Activated T-cell treated with anti-CD3 and anti-CD28 coated beads for 1 hour (primary cell): ENCODE data around the gene MED25.

Source experiments
- DNase-seq: peaks from one replicate; pipeline ENCODE4 v3.0.0-alpha.2; 2020; ENCODE audit warnings: low read depth

The MED25 gene

GRCh38 chr19:49858088-49858985 is 40.2 kb downstream of the MED25 start:
- no peak for DNase-seq

GRCh38 chr19:49859682-49860335 is 41.7 kb downstream of the MED25 start:
- DNase-seq = no peak

GRCh38 chr19:49860336-49861102 is 42.4 kb downstream of the MED25 start:
- DNase-seq = no peak

- DNase-seq = no peak
Measured at GRCh38 chr19:49861107-49861506, 43.0 kb downstream of the MED25 start.

GRCh38 chr19:49861541-49862378 is 43.7 kb downstream of the MED25 start:
- no peak for DNase-seq

GRCh38 chr19:49862391-49863253 is 44.5 kb downstream of the MED25 start:
- DNase-seq = no peak

GRCh38 chr19:49863254-49863934 is 45.3 kb downstream of the MED25 start:
- no peak for DNase-seq

GRCh38 chr19:49863935-49864320 is 45.8 kb downstream of the MED25 start:
- DNase-seq = no peak

GRCh38 chr19:49864890-49865289 is 46.8 kb downstream of the MED25 start:
- no peak for DNase-seq

- peak; percentile 86 for DNase-seq
Measured at GRCh38 chr19:49866933-49867782, 49.1 kb downstream of the MED25 start, which contains the start of gene PNKP. Gene PNKP (minus strand): TSS chr19:49867576. CDS start chr19:49867204, 372 bp downstream.

- no peak for DNase-seq
Measured at GRCh38 chr19:49869009-49869483, 51.0 kb downstream of the MED25 start.

- DNase-seq = peak; percentile 81
Measured at GRCh38 chr19:49869484-49870308, 51.6 kb downstream of the MED25 start.

- DNase-seq = no peak
Measured at GRCh38 chr19:49870309-49870901, 52.3 kb downstream of the MED25 start.

GRCh38 chr19:49871349-49871985 is 53.4 kb downstream of the MED25 start:
- no peak for DNase-seq

- DNase-seq = no peak
Measured at GRCh38 chr19:49872245-49873128, 54.4 kb downstream of the MED25 start.

- no peak for DNase-seq
Measured at GRCh38 chr19:49873129-49873521, 55.0 kb downstream of the MED25 start.
